Jurkat, Clone E6-1 (cell line): ENCODE results near the gene PRR15.

Experiments
- DNase-seq: peaks from one replicate; pipeline ENCODE4 v3.0.0-alpha.2; 2011; ENCODE audit warnings: low read depth, low spot score
- H3K4me3 ChIP-seq: 2 replicates; pipeline ENCODE4 v1.5.1; 2011; ENCODE audit warnings: mild to moderate bottlenecking, low read length, control low read depth, moderate library complexity

The PRR15 gene

GRCh38 chr7:29606287-29606721 lies 42.7 kb downstream of the PRR15 start:
- no peak overlapping the region for H3K4me3 ChIP-seq
- no peak for DNase-seq

GRCh38 chr7:29606830-29607229 lies 43.2 kb downstream of the PRR15 start:
- no peak for DNase-seq
- H3K4me3 ChIP-seq, result no peak overlapping the region

DNA sequence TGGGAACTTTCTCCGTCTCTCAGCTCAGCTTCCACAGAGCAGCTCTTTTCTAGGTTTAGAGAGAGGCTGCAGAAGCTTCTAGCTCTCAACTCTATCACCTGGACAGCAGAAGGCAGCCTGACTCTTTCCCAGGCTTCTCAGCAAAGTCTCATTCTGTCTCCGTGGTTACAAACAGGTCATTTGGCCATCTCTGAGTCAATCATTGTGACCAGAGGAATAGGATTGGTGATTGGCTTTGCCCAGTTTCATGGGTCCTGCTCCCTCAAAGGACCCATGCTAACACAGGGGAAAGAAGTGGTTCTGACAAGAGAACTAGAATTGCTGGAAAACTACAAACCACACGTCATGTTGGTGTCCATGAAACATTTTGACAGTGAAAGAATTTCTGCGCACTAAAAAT lies 43.6 kb downstream of the PRR15 start:
- no peak overlapping the region for H3K4me3 ChIP-seq
- DNase-seq, result no peak

DNA sequence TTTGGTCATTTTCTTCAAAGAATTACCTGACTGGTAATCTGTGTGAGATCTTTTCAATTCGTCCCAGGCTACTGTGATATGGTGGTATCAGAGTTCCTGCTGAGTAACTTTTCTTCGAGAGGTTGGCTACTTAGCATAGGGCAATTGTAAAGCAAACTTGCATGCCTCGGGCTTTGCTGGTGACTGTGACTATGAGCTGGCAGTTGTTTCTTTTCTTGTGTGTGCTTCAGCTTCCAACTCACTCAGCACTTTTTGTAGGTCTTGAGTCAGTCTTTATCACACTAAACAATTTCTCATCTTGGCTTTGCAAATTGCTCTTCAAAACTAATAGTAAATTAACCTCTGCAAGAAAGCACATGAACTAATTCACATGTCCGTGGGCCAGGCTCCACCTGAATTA lies 44.3 kb downstream of the PRR15 start:
- DNase-seq, result no peak
- H3K4me3 ChIP-seq, result no peak overlapping the region

DNA sequence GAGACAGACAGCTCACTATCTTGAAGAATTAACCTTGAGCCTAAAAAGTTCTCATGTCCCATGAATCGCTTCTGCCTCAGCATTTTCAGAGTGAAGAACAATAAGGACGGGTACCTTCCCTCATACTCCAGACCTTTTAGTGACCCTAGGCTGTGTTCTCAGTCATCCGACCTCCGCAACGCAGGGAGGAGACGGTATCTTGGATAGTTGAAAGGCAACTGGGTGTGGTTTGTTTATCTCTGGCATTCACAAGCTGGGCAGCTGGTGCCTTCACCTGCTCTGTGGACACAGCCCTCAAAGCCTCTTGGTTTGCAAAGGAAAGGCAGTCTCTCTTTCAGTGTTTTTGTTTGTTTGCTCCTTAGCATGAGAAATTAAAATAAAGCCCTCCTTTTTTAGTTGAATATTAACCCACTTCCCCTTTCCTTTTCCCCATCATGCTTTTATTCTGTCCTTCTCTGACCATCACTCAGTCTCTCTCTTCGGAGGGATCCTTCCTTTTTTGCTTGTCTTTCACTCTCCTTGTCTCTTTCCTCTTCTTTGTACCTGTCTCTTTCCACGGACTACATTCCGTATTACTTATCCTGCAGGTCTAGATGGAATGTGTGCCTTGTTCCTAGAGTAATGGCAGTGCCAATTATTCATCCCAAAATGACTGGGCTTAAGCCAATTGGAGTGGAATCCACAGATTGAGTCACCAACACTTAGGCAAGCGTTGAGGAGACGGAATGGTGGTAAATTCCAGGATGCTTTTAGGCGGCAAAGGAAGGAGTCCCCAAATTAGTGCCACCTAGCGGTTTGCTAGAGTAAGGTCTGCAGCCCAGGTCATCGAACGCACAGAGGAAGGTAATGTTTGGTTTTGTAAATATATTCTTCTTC lies 45.8 kb downstream of the PRR15 start:
- no peak overlapping the region for H3K4me3 ChIP-seq
- DNase-seq, result peak; percentile 19

DNA sequence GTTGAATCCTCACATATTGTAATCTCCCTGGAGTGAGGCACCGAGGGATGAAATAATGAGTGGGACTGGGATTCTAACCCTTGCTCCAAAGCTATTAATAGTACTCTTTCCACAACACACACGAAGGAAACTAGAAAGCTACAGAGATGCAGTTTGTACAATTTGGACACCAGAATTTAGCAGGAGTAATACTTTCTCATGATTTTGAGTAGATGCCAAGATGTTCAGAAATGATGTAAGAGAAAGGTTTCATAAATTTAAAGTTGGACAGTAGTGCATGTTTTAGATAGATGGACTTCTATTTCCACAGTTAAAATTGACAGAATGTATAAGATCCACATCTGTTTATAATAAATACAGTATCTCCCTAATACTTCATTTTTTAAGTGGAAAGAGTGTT lies 46.5 kb downstream of the PRR15 start:
- DNase-seq, result no peak

GRCh38 chr7:29611941-29612544 lies 48.4 kb downstream of the PRR15 start:
- DNase-seq, result no peak
- no peak overlapping the region for H3K4me3 ChIP-seq

More for the DNA sequence above, 46.5 kb downstream of the PRR15 start:
- no peak overlapping the region for H3K4me3 ChIP-seq

GRCh38 chr7:29612596-29612995 lies 49.0 kb downstream of the PRR15 start:
- no peak overlapping the region for H3K4me3 ChIP-seq
- DNase-seq, result no peak

DNA sequence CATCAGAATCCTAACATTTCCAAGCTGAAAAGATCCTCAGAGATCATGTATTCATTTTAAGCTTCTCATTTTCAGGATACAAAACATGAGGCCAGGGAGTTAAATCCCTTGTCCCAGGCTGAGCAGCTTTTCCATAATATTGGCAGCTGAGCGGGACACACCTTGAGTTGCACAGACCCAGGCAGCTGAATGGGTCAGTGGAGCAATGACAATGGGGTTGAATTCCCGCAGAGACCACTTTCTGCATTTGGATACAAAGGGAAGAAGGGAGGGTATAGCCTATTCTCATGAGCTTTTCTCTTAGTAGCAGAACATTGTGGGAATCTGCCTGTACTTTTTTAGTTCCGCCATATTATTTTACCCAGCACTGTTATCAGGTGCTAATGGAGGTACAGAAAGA lies 49.5 kb downstream of the PRR15 start:
- DNase-seq, result no peak
- no peak overlapping the region for H3K4me3 ChIP-seq

GRCh38 chr7:29614229-29614628 lies 50.6 kb downstream of the PRR15 start:
- DNase-seq, result no peak
- no peak overlapping the region for H3K4me3 ChIP-seq
